ENCODE measurements around the gene UNC13B.

- no peak for TF ChIP-seq CTCF (IDR thresholded peaks at IDR 0.05)
- TF ChIP-seq POLR2A (IDR thresholded peaks at IDR 0.05), result no peak
These were observed 261.7 kb downstream of the UNC13B start for GRCh38 chr9:35423499-35423898.
